Endothelial cell of umbilical vein (primary cell): Measurements from ENCODE around the gene DIABLO.

Experiments
- CTCF ChIP-seq, 2 donors: IDR thresholded peaks; 1 replicate in 1 of 2; 2 replicates in 1 of 2; pipeline ENCODE4 v1.5.1; 2011; ENCODE audit warnings: low read length in 2 of 2, mild to moderate bottlenecking in 2 of 2, moderate library complexity in 2 of 2, control low read depth in 1 of 2, inconsistent platforms in 1 of 2, low read depth in 1 of 2; ENCODE audit not compliant: insufficient read depth in 1 of 2; ENCODE audit errors: extremely low read depth in 1 of 2
- EZH2 ChIP-seq: IDR thresholded peaks from 2 replicates; pipeline ENCODE4 v1.6.1; 2012; ENCODE audit warnings: borderline replicate concordance, low read depth, mild to moderate bottlenecking, moderate library complexity, low read length, inconsistent platforms; ENCODE audit not compliant: severe bottlenecking
- FOS ChIP-seq: IDR thresholded peaks from 2 replicates; pipeline ENCODE4 v1.6.1; 2011; ENCODE audit warnings: mild to moderate bottlenecking, low read length, moderate library complexity, borderline replicate concordance; ENCODE audit not compliant: insufficient read depth
- GATA2 ChIP-seq: IDR thresholded peaks from 2 replicates; pipeline ENCODE4 v1.7.0; 2011; ENCODE audit warnings: low read depth, mild to moderate bottlenecking, moderate library complexity, mixed read lengths, low read length; ENCODE audit not compliant: insufficient read length, insufficient read depth
- MAX ChIP-seq: IDR thresholded peaks from 2 replicates; pipeline ENCODE4 v1.6.1; 2011; ENCODE audit not compliant: insufficient read depth, insufficient read length
- MYC ChIP-seq: IDR thresholded peaks from one replicate; pipeline ENCODE4 v1.6.1; 2011; ENCODE audit warnings: mild to moderate bottlenecking, low read depth, low read length
- POLR2A ChIP-seq: IDR thresholded peaks from 2 replicates; pipeline ENCODE4 v1.6.1; 2012; ENCODE audit warnings: low read depth, mild to moderate bottlenecking, control low read depth, low read length
- POLR2AphosphoS5 ChIP-seq: IDR thresholded peaks from 2 replicates; pipeline ENCODE4 v1.6.1; 2012; ENCODE audit warnings: low read depth, mild to moderate bottlenecking, control low read depth, low read length, moderate library complexity; ENCODE audit not compliant: insufficient read depth

- TF ChIP-seq POLR2A = no peak
- no peak for TF ChIP-seq CTCF (IDR thresholded peaks at IDR 0.05; ENCODE audit: extremely low read depth in 1 of 2, insufficient read depth in 1 of 2, low read depth in 1 of 2, low read length in 2 of 2)
- TF ChIP-seq EZH2 = no peak
- no peak for TF ChIP-seq MAX
- TF ChIP-seq GATA2 = no peak
- TF ChIP-seq FOS = no peak
- no peak for TF ChIP-seq POLR2AphosphoS5
- TF ChIP-seq MYC = no peak
Observed at GRCh38 chr12:122208073-122208820, 17.6 kb downstream of the DIABLO start.
